Esophagus squamous epithelium (tissue), 5 donors: Measurements from ENCODE around the gene GAP43. TPM values are rescaled to one million over a fixed set of nuclear protein-coding genes. Genes with fewer than 3 reads are reported as not detected.

Experiments used
- DNase-seq: peaks from one replicate; lab custom pipeline; 2025; lab: John Stamatoyannopoulos, UW
- H3K27ac ChIP-seq, 4 donors: fragments of 200-600 bp; sonication (generic); one replicate each; pipeline ENCODE4 v1.5.1; 2016 to 2019; ENCODE audit warnings: mild to moderate bottlenecking in 1 of 4
- H3K27me3 ChIP-seq, 4 donors: fragments of 200-600 bp; sonication (generic); 1 replicate in 3 of 4; 2 replicates in 1 of 4; pipeline versions ENCODE4 v1.5.1 to v1.6.0; 2017 to 2021; ENCODE audit warnings: antibody characterized with exemption in 1 of 4
- H3K36me3 ChIP-seq, 3 donors: fragments of 200-600 bp; sonication (generic); one replicate each; pipeline ENCODE4 v1.5.1; 2016 to 2019
- H3K4me1 ChIP-seq, 3 donors: fragments of 200-600 bp; sonication (generic); one replicate each; pipeline ENCODE4 v1.5.1; 2017 to 2019
- H3K4me3 ChIP-seq, 4 donors: fragments of 200-600 bp; sonication (generic); 1 replicate in 3 of 4; 2 replicates in 1 of 4; pipeline ENCODE4 v1.5.1; 2016 to 2019; ENCODE audit warnings: mild to moderate bottlenecking in 2 of 4, moderate library complexity in 1 of 4
- H3K9me3 ChIP-seq, 3 donors: fragments of 200-600 bp; sonication (generic); one replicate each; pipeline ENCODE4 v1.5.1; 2016 to 2019
- CTCF ChIP-seq, 6 experiments: fragments of 450-650 bp in 4 of 6; fragments of 200-600 bp in 2 of 6; sonication (generic) in 2 of 6; IDR thresholded peaks; one replicate each; pipeline ENCODE4 v1.5.1; 2016 to 2019; ENCODE audit warnings: antibody characterized with exemption in 6 of 6, mild to moderate bottlenecking in 4 of 6, moderate library complexity in 4 of 6
- POLR2A ChIP-seq, 4 donors: fragments of 450-650 bp; IDR thresholded peaks; one replicate each; pipeline ENCODE4 v1.6.1; 2017; ENCODE audit warnings: antibody characterized with exemption in 4 of 4, mild to moderate bottlenecking in 4 of 4, moderate library complexity in 3 of 4
- WGBS, 2 donors: methylation state at CpG; one replicate each; pipeline ENCODE4 v1.1.5; 2018; 5-methylcytosine and 5-hydroxymethylcytosine counted together
- intact Hi-C: fragments of 100-400 bp; cut with DNase I; formaldehyde crosslinking; loops from one replicate; pipeline ENCODE4 v1.15.0; 2022
- total RNA-seq, 4 donors: library from RNA; depleted of rRNA; stranded (reverse); fragments of >200 nt; gene quantifications; one replicate each; pipeline ENCODE4 v1.1.0, GENCODE V29; 2016
- donor health status: DM: yes; HTN: yes; CAD: no.

Gene GAP43
- total RNA-seq, 4 donors from 2014 or later = 1.2 TPM; not detected in 3

GRCh38 chr3:115687721-115688120 lies 64.4 kb downstream of the GAP43 start:
- intact Hi-C loops = no loop called here
- H3K36me3 ChIP-seq = no peaks in the 10 kb centered on the region
- H3K9me3 ChIP-seq = no peaks in the 10 kb centered on the region
- no peaks in the 10 kb centered on the region for H3K27me3 ChIP-seq
- no peak overlapping the region for H3K4me3 ChIP-seq
- peaks cover 0 to 3% (median 0%) of the 10 kb centered on the region in 3 donors for H3K4me1 ChIP-seq
- TF ChIP-seq CTCF (IDR thresholded peaks at IDR 0.05) = no peak
- TF ChIP-seq POLR2A (IDR thresholded peaks at IDR 0.05) = no peak
- DNase-seq = no peak
- H3K27ac ChIP-seq = no peak overlapping the region
- WGBS, 2 donors = 76 to 79% methylated on average over 6 of the region's 6 CpGs

GRCh38 chr3:115688418-115688817 lies 65.1 kb downstream of the GAP43 start:
- no peak for TF ChIP-seq CTCF (IDR thresholded peaks at IDR 0.05)
- DNase-seq = no peak
- no peaks in the 10 kb centered on the region for H3K27me3 ChIP-seq
- WGBS, 2 donors = 81 to 92% methylated on average over 7 of the region's 7 CpGs
- H3K4me1 ChIP-seq = peaks cover 0 to 7% (median 0%) of the 10 kb centered on the region in 3 donors
- no peaks in the 10 kb centered on the region for H3K9me3 ChIP-seq
- no peaks in the 10 kb centered on the region for H3K36me3 ChIP-seq
- H3K27ac ChIP-seq = no peak overlapping the region
- intact Hi-C loops = no loop called here
- H3K4me3 ChIP-seq = no peak overlapping the region

- Histone ChIP-seq H3K9me3 (no peaks in the 10 kb centered on the region), H3K4me1 (peaks cover 0 to 7% (median 0%) of the 10 kb centered on the region in 3 donors), H3K27me3 (no peaks in the 10 kb centered on the region), H3K36me3 (no peaks in the 10 kb centered on the region), H3K4me3 (no peak overlapping the region), H3K27ac (no peak overlapping the region)
- no peak for DNase-seq
- intact Hi-C loops = loop anchor here (10.0 kb wide), 1 partner anchor 475 kb away; no protein-coding TSS in a partner anchor
- TF ChIP-seq CTCF (IDR thresholded peaks at IDR 0.05) = no peak
- TF ChIP-seq POLR2A (IDR thresholded peaks at IDR 0.05) = no peak
- WGBS, 2 donors = 88 to 89% methylated on average over 3 to 4 of the region's 5 CpGs
These were observed 66.6 kb downstream of the GAP43 start for GRCh38 chr3:115689928-115690327.

GRCh38 chr3:115691964-115692363 lies 68.7 kb downstream of the GAP43 start:
- Histone ChIP-seq H3K9me3 (no peaks in the 10 kb centered on the region), H3K36me3 (no peaks in the 10 kb centered on the region), H3K4me3 (no peak overlapping the region), H3K27ac (no peak overlapping the region), H3K27me3 (no peaks in the 10 kb centered on the region), H3K4me1 (peaks cover 0 to 7% (median 0%) of the 10 kb centered on the region in 3 donors)
- no peak for TF ChIP-seq CTCF (IDR thresholded peaks at IDR 0.05)
- no peak for TF ChIP-seq POLR2A (IDR thresholded peaks at IDR 0.05)
- intact Hi-C loops = loop anchor here (10.0 kb wide), 1 partner anchor 477 kb away; no protein-coding TSS in a partner anchor
- 51 to 62% methylated on average over 4 of the region's 4 CpGs for WGBS, 2 donors
- no peak for DNase-seq

GRCh38 chr3:115692887-115693524 lies 69.7 kb downstream of the GAP43 start:
- Histone ChIP-seq H3K27ac (no peak overlapping the region), H3K9me3 (no peaks in the 10 kb centered on the region), H3K4me1 (peaks cover 0 to 7% (median 0%) of the 10 kb centered on the region in 3 donors), H3K4me3 (no peak overlapping the region), H3K27me3 (no peaks in the 10 kb centered on the region), H3K36me3 (no peaks in the 10 kb centered on the region)
- WGBS, 2 donors = 18 to 20% methylated on average over 8 of the region's 8 CpGs
- TF ChIP-seq POLR2A (IDR thresholded peaks at IDR 0.05) = no peak
- peak; percentile 64 to 84 (median 74) for TF ChIP-seq CTCF (IDR thresholded peaks at IDR 0.05)
- DNase-seq = no peak
- intact Hi-C loops = loop anchor here (10.0 kb wide), 1 partner anchor 478 kb away; no protein-coding TSS in a partner anchor
